IPS-15b (cell line): ENCODE measurements around the gene SLC26A1.
A peak's percentile ranks its signal among the peaks of the same experiment; 100 is the strongest.

Experiments
- H3K27me3 ChIP-seq: one replicate; pipeline ENCODE4 v1.6.1; 2013; ENCODE audit warnings: low read length; ENCODE audit not compliant: control insufficient read depth, insufficient read depth
- H3K36me3 ChIP-seq: one replicate; pipeline ENCODE4 v1.6.1; 2013; ENCODE audit warnings: low read length; ENCODE audit not compliant: control insufficient read depth, insufficient read depth
- H3K4me1 ChIP-seq: one replicate; pipeline ENCODE4 v1.6.1; 2013; ENCODE audit warnings: mild to moderate bottlenecking, low read length; ENCODE audit not compliant: control insufficient read depth, insufficient read depth
- H3K4me3 ChIP-seq: one replicate; pipeline ENCODE4 v1.5.1; 2013; ENCODE audit warnings: low read depth, low read length
- H3K9ac ChIP-seq: one replicate; pipeline ENCODE4 v1.6.1; 2013; ENCODE audit warnings: low read depth, mild to moderate bottlenecking, low read length
- H3K9me3 ChIP-seq: one replicate; pipeline ENCODE4 v1.6.1; 2013; ENCODE audit warnings: mild to moderate bottlenecking, low read length; ENCODE audit not compliant: control insufficient read depth, insufficient read depth

SLC26A1 gene

GRCh38 chr4:1008840-1009541 lies 15.8 kb upstream of the SLC26A1 start:
- H3K4me3 ChIP-seq, result peak overlapping the region; percentile 48
- no peaks in the 10 kb centered on the region for H3K36me3 ChIP-seq
- peaks cover 57% of the 10 kb centered on the region for H3K27me3 ChIP-seq
- no peaks in the 10 kb centered on the region for H3K4me1 ChIP-seq
- no peak overlapping the region for H3K9ac ChIP-seq
- no peaks in the 10 kb centered on the region for H3K9me3 ChIP-seq

GRCh38 chr4:1006856-1007255 lies 13.7 kb upstream of the SLC26A1 start:
- no peaks in the 10 kb centered on the region for H3K36me3 ChIP-seq
- peaks cover 72% of the 10 kb centered on the region for H3K27me3 ChIP-seq
- no peak overlapping the region for H3K9ac ChIP-seq
- H3K4me3 ChIP-seq, result no peak overlapping the region
- H3K4me1 ChIP-seq, result no peaks in the 10 kb centered on the region
- no peaks in the 10 kb centered on the region for H3K9me3 ChIP-seq

- Histone ChIP-seq H3K9ac (no peak overlapping the region), H3K9me3 (no peaks in the 10 kb centered on the region), H3K36me3 (no peaks in the 10 kb centered on the region), H3K27me3 (peaks cover 74% of the 10 kb centered on the region), H3K4me1 (no peaks in the 10 kb centered on the region), H3K4me3 (no peak overlapping the region)
Observed at GRCh38 chr4:1004557-1005485, 11.6 kb upstream of the SLC26A1 start.

- no peak overlapping the region for H3K9ac ChIP-seq
- no peaks in the 10 kb centered on the region for H3K9me3 ChIP-seq
- H3K27me3 ChIP-seq, result peaks cover 75% of the 10 kb centered on the region
Observed at GRCh38 chr4:1004071-1004418, 10.8 kb upstream of the SLC26A1 start.

GRCh38 chr4:1003271-1004070 lies 10.3 kb upstream of the SLC26A1 start:
- H3K4me1 ChIP-seq, result no peaks in the 10 kb centered on the region
- H3K36me3 ChIP-seq, result no peaks in the 10 kb centered on the region
- no peak overlapping the region for H3K9ac ChIP-seq
- H3K27me3 ChIP-seq, result peaks cover 71% of the 10 kb centered on the region
- H3K9me3 ChIP-seq, result no peaks in the 10 kb centered on the region
- peak overlapping the region; percentile 2 for H3K4me3 ChIP-seq

More at GRCh38 chr4:1004071-1004418, 10.8 kb upstream of the SLC26A1 start:
- no peaks in the 10 kb centered on the region for H3K36me3 ChIP-seq
- no peaks in the 10 kb centered on the region for H3K4me1 ChIP-seq
- no peak overlapping the region for H3K4me3 ChIP-seq

GRCh38 chr4:1002631-1003251 lies 9.5 kb upstream of the SLC26A1 start:
- Histone ChIP-seq H3K36me3 (no peaks in the 10 kb centered on the region), H3K4me3 (peak overlapping the region; percentile 37), H3K9me3 (no peaks in the 10 kb centered on the region), H3K27me3 (peaks cover 70% of the 10 kb centered on the region), H3K9ac (peak overlapping the region; percentile 12), H3K4me1 (no peaks in the 10 kb centered on the region)

GRCh38 chr4:1002131-1002630 lies 9.0 kb upstream of the SLC26A1 start:
- Histone ChIP-seq H3K36me3 (no peaks in the 10 kb centered on the region), H3K9me3 (no peaks in the 10 kb centered on the region), H3K9ac (peak overlapping the region; percentile 12), H3K4me1 (no peaks in the 10 kb centered on the region), H3K27me3 (peaks cover 67% of the 10 kb centered on the region), H3K4me3 (peak overlapping the region; percentile 35)

GRCh38 chr4:1001561-1002130 lies 8.4 kb upstream of the SLC26A1 start:
- Histone ChIP-seq H3K9me3 (no peaks in the 10 kb centered on the region), H3K27me3 (peaks cover 66% of the 10 kb centered on the region), H3K9ac (no peak overlapping the region), H3K36me3 (no peaks in the 10 kb centered on the region), H3K4me1 (no peaks in the 10 kb centered on the region), H3K4me3 (peak overlapping the region; percentile 8)

GRCh38 chr4:1000686-1001260 lies 7.6 kb upstream of the SLC26A1 start:
- H3K4me3 ChIP-seq, result no peak overlapping the region
- H3K9me3 ChIP-seq, result no peaks in the 10 kb centered on the region
- peaks cover 67% of the 10 kb centered on the region for H3K27me3 ChIP-seq
- H3K36me3 ChIP-seq, result no peaks in the 10 kb centered on the region
- H3K9ac ChIP-seq, result no peak overlapping the region
- no peaks in the 10 kb centered on the region for H3K4me1 ChIP-seq

GRCh38 chr4:999882-1000425 lies 6.8 kb upstream of the SLC26A1 start:
- H3K27me3 ChIP-seq, result peaks cover 64% of the 10 kb centered on the region
- H3K9me3 ChIP-seq, result no peaks in the 10 kb centered on the region
- H3K36me3 ChIP-seq, result no peaks in the 10 kb centered on the region
- H3K9ac ChIP-seq, result no peak overlapping the region
- no peaks in the 10 kb centered on the region for H3K4me1 ChIP-seq
- H3K4me3 ChIP-seq, result no peak overlapping the region
